Jurkat, Clone E6-1 (cell line): ENCODE data around the gene IDH2.

Source experiments
- DNase-seq: peaks from one replicate; pipeline ENCODE4 v3.0.0-alpha.2; 2011; ENCODE audit warnings: low read depth, low spot score
- H3K4me3 ChIP-seq: 2 replicates; pipeline ENCODE4 v1.5.1; 2011; ENCODE audit warnings: mild to moderate bottlenecking, low read length, control low read depth, moderate library complexity

The IDH2 gene

GRCh38 chr15:90053685-90054466 is 48.4 kb downstream of the IDH2 start:
- no peak for DNase-seq
- no peak overlapping the region for H3K4me3 ChIP-seq

- H3K4me3 ChIP-seq: no peak overlapping the region
- no peak for DNase-seq
Observed at GRCh38 chr15:90051874-90052273, 50.4 kb downstream of the IDH2 start.

- no peak for DNase-seq
- H3K4me3 ChIP-seq: no peak overlapping the region
Observed at GRCh38 chr15:90049666-90050604, 52.3 kb downstream of the IDH2 start.

GRCh38 chr15:90049030-90049429 is 53.2 kb downstream of the IDH2 start:
- no peak overlapping the region for H3K4me3 ChIP-seq
- no peak for DNase-seq

GRCh38 chr15:90047956-90048575 is 54.2 kb downstream of the IDH2 start:
- no peak for DNase-seq
- H3K4me3 ChIP-seq: no peak overlapping the region

GRCh38 chr15:90046911-90047392 is 55.3 kb downstream of the IDH2 start:
- no peak for DNase-seq
- no peak overlapping the region for H3K4me3 ChIP-seq

- no peak for DNase-seq
- no peak overlapping the region for H3K4me3 ChIP-seq
Observed at GRCh38 chr15:90046289-90046688, 56.0 kb downstream of the IDH2 start.

- no peak overlapping the region for H3K4me3 ChIP-seq
- no peak for DNase-seq
Observed at GRCh38 chr15:90044916-90045371, 57.3 kb downstream of the IDH2 start.

- no peak overlapping the region for H3K4me3 ChIP-seq
- DNase-seq: no peak
Observed at GRCh38 chr15:90044191-90044590, 58.1 kb downstream of the IDH2 start.

- no peak overlapping the region for H3K4me3 ChIP-seq
- no peak for DNase-seq
Observed at GRCh38 chr15:90043530-90044010, 58.7 kb downstream of the IDH2 start.

- H3K4me3 ChIP-seq: no peak overlapping the region
- no peak for DNase-seq
Observed at GRCh38 chr15:90042766-90043529, 59.3 kb downstream of the IDH2 start.

GRCh38 chr15:90042356-90042755 is 59.9 kb downstream of the IDH2 start:
- no peak for DNase-seq

GRCh38 chr15:90040618-90041017 is 61.6 kb downstream of the IDH2 start:
- no peak for DNase-seq
- H3K4me3 ChIP-seq: no peak overlapping the region

More at GRCh38 chr15:90042356-90042755, 59.9 kb downstream of the IDH2 start:
- no peak overlapping the region for H3K4me3 ChIP-seq

GRCh38 chr15:90039996-90040395 is 62.3 kb downstream of the IDH2 start:
- no peak for DNase-seq
- H3K4me3 ChIP-seq: no peak overlapping the region

GRCh38 chr15:90038632-90039095 is 63.6 kb downstream of the IDH2 start:
- H3K4me3 ChIP-seq: no peak overlapping the region
- no peak for DNase-seq

GRCh38 chr15:90037961-90038631 is 64.2 kb downstream of the IDH2 start:
- DNase-seq: no peak
- no peak overlapping the region for H3K4me3 ChIP-seq

GRCh38 chr15:90037511-90037860 is 64.8 kb downstream of the IDH2 start:
- no peak for DNase-seq
- H3K4me3 ChIP-seq: no peak overlapping the region
